Measurements from ENCODE around the gene OTOP1.
"Not testable (repeated sequence)": the region's sequence is repeated elsewhere in the genome, so short reads cannot be mapped to it uniquely, and the experiment has no call there.

GRCh38 chr4:4141186-4141585 lies 85.5 kb downstream of the OTOP1 start:
- not testable (repeated sequence) for TF ChIP-seq CTCF (IDR thresholded peaks at IDR 0.05); POLR2AphosphoS5 (IDR thresholded peaks at IDR 0.05); EP300 (IDR thresholded peaks at IDR 0.05; ENCODE audit: low read depth)

Data from transverse colon (tissue), 4 donors.